T-helper 2 cell treated with Interferon-gamma antibody and Interleukin-4, amounts not matched to agents 100 ng/mL and 5 ng/mL, for 36 hours (primary cell): Measurements from ENCODE around the gene DUS2. TPM values are rescaled to one million over a fixed set of nuclear protein-coding genes. Genes with fewer than 3 reads are reported as not detected.
"Not testable (repeated sequence)": the region's sequence is repeated elsewhere in the genome, so short reads cannot be mapped to it uniquely, and the experiment has no call there.

Source experiments
- intact Hi-C: fragments of 100-400 bp; cut with micrococcal nuclease; formaldehyde crosslinking; loops from one replicate; pipeline ENCODE4 v1.15.1; 2023
- total RNA-seq: library from RNA; stranded (reverse); gene quantifications from 2 replicates; pipeline ENCODE4 v1.2.3, GENCODE V29; 2022

The DUS2 gene
- total RNA-seq, 1 donor from 2014 or later = 23.8 TPM

- intact Hi-C loops = loop anchor here (10.0 kb wide), 1 partner anchor 1136 kb away; the partner anchor contains the start of genes CHTF8 and UTP4
These were observed 24.8 kb upstream of the DUS2 start for GRCh38 chr16:67998231-67998778.

GRCh38 chr16:67998779-67999688, 24.1 kb upstream of the DUS2 start, which contains the start of gene DPEP2:
Gene DPEP2 (minus strand): TSS chr16:67999484. CDS start chr16:67993212, 6,272 bp downstream.
- intact Hi-C loops = loop anchor here (10.0 kb wide), 1 partner anchor 1136 kb away; the partner anchor contains the start of genes CHTF8 and UTP4

- intact Hi-C loops = loop anchor here (10.0 kb wide), 1 partner anchor 1135 kb away; the partner anchor contains the start of genes CHTF8 and UTP4
These were observed 23.1 kb upstream of the DUS2 start for GRCh38 chr16:67999985-68000384.

- intact Hi-C loops = no loop called here
These were observed 22.6 kb upstream of the DUS2 start for GRCh38 chr16:68000450-68000849.

- intact Hi-C loops = no loop called here
These were observed 20.1 kb upstream of the DUS2 start for GRCh38 chr16:68003031-68003430.

GRCh38 chr16:68005211-68005610, 17.9 kb upstream of the DUS2 start:
- intact Hi-C loops = no loop called here

GRCh38 chr16:68005786-68006286, 17.2 kb upstream of the DUS2 start:
- intact Hi-C loops = no loop called here

GRCh38 chr16:68009157-68009735, 13.8 kb upstream of the DUS2 start:
- intact Hi-C loops = no loop called here

- intact Hi-C loops = not testable (repeated sequence)
These were observed 13.2 kb upstream of the DUS2 start for GRCh38 chr16:68009872-68010271.

GRCh38 chr16:68013440-68013839, 9.6 kb upstream of the DUS2 start:
- intact Hi-C loops = no loop called here

GRCh38 chr16:68015681-68016080, 7.4 kb upstream of the DUS2 start, which contains the start of gene DPEP2NB:
Gene DPEP2NB (minus strand): TSS chr16:68015911. CDS start chr16:68015770, 141 bp downstream.
- intact Hi-C loops = no loop called here

- intact Hi-C loops = no loop called here
These were observed 3.9 kb upstream of the DUS2 start for GRCh38 chr16:68019167-68019680.

GRCh38 chr16:68021490-68021889, 1.6 kb upstream of the DUS2 start:
- intact Hi-C loops = loop anchor here (5.0 kb wide), 1 partner anchor 39 kb away; the partner anchor contains the start of gene DPEP3

- intact Hi-C loops = loop anchor here (2.0 to 5.0 kb wide), 3 partner anchors 40 to 356 kb away; partner anchors contain the start of genes C16orf86, DPEP3, ENKD1 and SLC12A4
These were observed 781 bp upstream of the DUS2 start for GRCh38 chr16:68022278-68022727.

GRCh38 chr16:68028996-68029395, 5.9 kb downstream of the DUS2 start:
- intact Hi-C loops = no loop called here

- intact Hi-C loops = not testable (repeated sequence)
These were observed 7.0 kb downstream of the DUS2 start for GRCh38 chr16:68030108-68030507.

- intact Hi-C loops = no loop called here
These were observed 8.9 kb downstream of the DUS2 start for GRCh38 chr16:68031951-68032350.

GRCh38 chr16:68033101-68033500, 10.0 kb downstream of the DUS2 start:
- intact Hi-C loops = no loop called here

- intact Hi-C loops = no loop called here
These were observed 12.1 kb downstream of the DUS2 start for GRCh38 chr16:68035227-68035626.

- intact Hi-C loops = no loop called here
These were observed 14.9 kb downstream of the DUS2 start for GRCh38 chr16:68037841-68038597.
